ENCODE results near the gene EFS. TPM values are rescaled to one million over a fixed set of nuclear protein-coding genes. Genes with fewer than 3 reads are reported as not detected.

Gene EFS
- total and polyA plus RNA-seq, 8 donors: 3.1 to 20.6 (median 6.2) TPM

DNA sequence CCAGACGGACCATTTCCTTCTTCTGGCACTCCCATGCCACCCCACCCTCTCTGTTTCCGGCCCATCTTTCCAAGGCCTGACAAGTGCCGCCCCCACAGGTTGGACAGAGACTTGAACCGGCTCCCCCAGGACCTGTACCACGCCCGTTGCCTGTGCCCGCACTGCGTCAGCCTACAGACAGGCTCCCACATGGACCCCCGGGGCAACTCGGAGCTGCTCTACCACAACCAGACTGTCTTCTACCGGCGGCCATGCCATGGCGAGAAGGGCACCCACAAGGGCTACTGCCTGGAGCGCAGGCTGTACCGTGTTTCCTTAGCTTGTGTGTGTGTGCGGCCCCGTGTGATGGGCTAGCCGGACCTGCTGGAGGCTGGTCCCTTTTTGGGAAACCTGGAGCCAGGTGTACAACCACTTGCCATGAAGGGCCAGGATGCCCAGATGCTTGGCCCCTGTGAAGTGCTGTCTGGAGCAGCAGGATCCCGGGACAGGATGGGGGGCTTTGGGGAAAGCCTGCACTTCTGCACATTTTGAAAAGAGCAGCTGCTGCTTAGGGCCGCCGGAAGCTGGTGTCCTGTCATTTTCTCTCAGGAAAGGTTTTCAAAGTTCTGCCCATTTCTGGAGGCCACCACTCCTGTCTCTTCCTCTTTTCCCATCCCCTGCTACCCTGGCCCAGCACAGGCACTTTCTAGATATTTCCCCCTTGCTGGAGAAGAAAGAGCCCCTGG is 10.7 kb upstream of the EFS start:
- 86 to 91% (median 90%) methylated on average over 14 to 21 of the region's 21 CpGs for WGBS, 5 donors
- Histone ChIP-seq H3K9me3 (no peaks in the 10 kb centered on the region), H3K27me3 (peaks cover 0 to 10% (median 0%) of the 10 kb centered on the region in 3 donors), H3K27ac (no peak overlapping the region), H3K36me3 (no peaks in the 10 kb centered on the region), H3K4me3 (no peak overlapping the region), H3K4me1 (peaks cover 0 to 10% (median 0%) of the 10 kb centered on the region in 4 donors)
- intact Hi-C loops (cut with DNase I; ENCODE audit: low total_unique reads): no loop called here
- no peak for TF ChIP-seq POLR2AphosphoS5 (IDR thresholded peaks at IDR 0.05)
- no peak for TF ChIP-seq EP300 (IDR thresholded peaks at IDR 0.05)
- TF ChIP-seq POLR2A (IDR thresholded peaks at IDR 0.05): no peak
- TF ChIP-seq, protein P1, sequence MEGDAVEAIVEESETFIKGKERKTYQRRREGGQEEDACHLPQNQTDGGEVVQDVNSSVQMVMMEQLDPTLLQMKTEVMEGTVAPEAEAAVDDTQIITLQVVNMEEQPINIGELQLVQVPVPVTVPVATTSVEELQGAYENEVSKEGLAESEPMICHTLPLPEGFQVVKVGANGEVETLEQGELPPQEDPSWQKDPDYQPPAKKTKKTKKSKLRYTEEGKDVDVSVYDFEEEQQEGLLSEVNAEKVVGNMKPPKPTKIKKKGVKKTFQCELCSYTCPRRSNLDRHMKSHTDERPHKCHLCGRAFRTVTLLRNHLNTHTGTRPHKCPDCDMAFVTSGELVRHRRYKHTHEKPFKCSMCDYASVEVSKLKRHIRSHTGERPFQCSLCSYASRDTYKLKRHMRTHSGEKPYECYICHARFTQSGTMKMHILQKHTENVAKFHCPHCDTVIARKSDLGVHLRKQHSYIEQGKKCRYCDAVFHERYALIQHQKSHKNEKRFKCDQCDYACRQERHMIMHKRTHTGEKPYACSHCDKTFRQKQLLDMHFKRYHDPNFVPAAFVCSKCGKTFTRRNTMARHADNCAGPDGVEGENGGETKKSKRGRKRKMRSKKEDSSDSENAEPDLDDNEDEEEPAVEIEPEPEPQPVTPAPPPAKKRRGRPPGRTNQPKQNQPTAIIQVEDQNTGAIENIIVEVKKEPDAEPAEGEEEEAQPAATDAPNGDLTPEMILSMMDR (IDR thresholded peaks at IDR 0.05): no peak
- no peak for DNase-seq

DNA sequence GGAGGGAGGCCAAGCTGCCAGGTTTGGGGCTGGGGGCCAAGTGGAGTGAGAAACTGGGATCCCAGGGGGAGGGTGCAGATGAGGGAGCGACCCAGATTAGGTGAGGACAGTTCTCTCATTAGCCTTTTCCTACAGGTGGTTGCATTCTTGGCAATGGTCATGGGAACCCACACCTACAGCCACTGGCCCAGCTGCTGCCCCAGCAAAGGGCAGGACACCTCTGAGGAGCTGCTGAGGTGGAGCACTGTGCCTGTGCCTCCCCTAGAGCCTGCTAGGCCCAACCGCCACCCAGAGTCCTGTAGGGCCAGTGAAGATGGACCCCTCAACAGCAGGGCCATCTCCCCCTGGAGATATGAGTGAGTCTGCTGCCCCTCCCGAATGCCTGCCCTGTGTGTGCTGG is 8.1 kb upstream of the EFS start:
- H3K36me3 ChIP-seq: no peaks in the 10 kb centered on the region
- H3K9me3 ChIP-seq: no peaks in the 10 kb centered on the region
- H3K27ac ChIP-seq: no peak overlapping the region
- TF ChIP-seq, protein P1 (IDR thresholded peaks at IDR 0.05): no peak
- no peak overlapping the region for H3K4me3 ChIP-seq
- intact Hi-C loops (cut with DNase I; ENCODE audit: low total_unique reads): loop anchor here (5.0 kb wide), 1 partner anchor 111 kb away; no protein-coding TSS in a partner anchor
- no peaks in the 10 kb centered on the region for H3K27me3 ChIP-seq
- 70 to 92% (median 85%) methylated on average over 3 of the region's 3 CpGs for WGBS, 5 donors
- DNase-seq: no peak
- peaks cover 0 to 10% (median 0%) of the 10 kb centered on the region in 4 donors for H3K4me1 ChIP-seq

DNA sequence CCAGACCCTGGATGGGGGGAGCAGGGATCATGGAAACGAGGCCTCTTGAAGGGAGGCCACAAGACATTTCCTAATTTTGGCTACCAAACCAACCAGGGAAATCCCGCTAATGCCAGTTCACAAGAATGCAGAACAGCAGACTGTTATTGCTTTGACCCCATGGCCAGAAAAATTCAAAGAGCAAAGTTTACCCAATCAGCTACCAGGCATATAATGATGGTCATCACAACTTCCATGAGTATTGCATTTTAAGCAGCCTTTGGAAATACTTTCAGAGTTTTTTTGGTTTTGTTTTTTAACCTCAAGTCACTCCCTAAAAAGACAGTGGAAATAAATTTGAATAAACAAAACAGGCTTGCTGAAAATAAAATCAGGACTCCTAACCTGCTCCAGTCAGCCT is 7.5 kb upstream of the EFS start, which contains the start of gene IL25:
Gene IL25, plus strand, starts transcription at position 301 of the 400 bp plus-strand sequence.
- TF ChIP-seq EP300 (IDR thresholded peaks at IDR 0.05): no peak

DNA sequence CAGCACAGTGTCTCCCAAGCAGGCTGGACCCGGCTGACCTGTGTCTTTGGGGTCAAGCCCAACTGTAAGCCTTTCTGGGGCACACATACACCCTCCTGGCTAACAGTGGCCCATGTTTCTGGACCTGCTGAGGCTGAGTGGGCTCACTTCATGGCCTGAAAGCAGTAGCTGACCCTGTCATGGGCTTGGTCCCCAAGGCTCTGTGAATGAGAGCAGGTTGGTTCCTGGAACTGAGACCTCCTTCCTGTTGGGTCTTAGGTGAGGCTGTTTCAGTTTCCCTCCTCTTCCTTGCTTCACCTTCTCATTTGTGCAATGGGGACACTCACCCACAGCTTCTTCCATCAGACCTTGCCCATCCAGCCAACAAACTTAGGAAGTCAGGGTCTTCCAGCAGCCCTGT is 6.9 kb upstream of the EFS start:
- DNase-seq: no peak
- Histone ChIP-seq H3K9me3 (no peaks in the 10 kb centered on the region), H3K27ac (no peak overlapping the region), H3K4me1 (peaks cover 0 to 11% (median 2%) of the 10 kb centered on the region in 4 donors), H3K4me3 (no peak overlapping the region), H3K27me3 (peaks cover 0 to under 1% (median 0%) of the 10 kb centered on the region in 3 donors), H3K36me3 (no peaks in the 10 kb centered on the region)
- no peak for TF ChIP-seq POLR2A (IDR thresholded peaks at IDR 0.05)
- intact Hi-C loops (cut with DNase I; ENCODE audit: low total_unique reads): loop anchor here (5.0 kb wide), 1 partner anchor 110 kb away; no protein-coding TSS in a partner anchor
- WGBS, 5 donors: 75 to 86% (median 78%) methylated on average over 1 of the region's 1 CpG; no CpG with 5 or more reads in 1 of the 5 donors

More for the DNA sequence above, 7.5 kb upstream of the EFS start, which contains the start of gene IL25:
- Histone ChIP-seq H3K4me3 (no peak within 1 kb of the TSS), H3K27ac (no peak within 1 kb of the TSS), H3K9me3 (no peaks in the 10 kb centered on the region), H3K27me3 (no peaks in the 10 kb centered on the region), H3K36me3 (no peaks in the 10 kb centered on the region), H3K4me1 (peaks cover 0 to 10% (median 0%) of the 10 kb centered on the region in 4 donors)
- 71 to 83% (median 73%) methylated on average over 2 of the region's 2 CpGs for WGBS, 5 donors
- intact Hi-C loops (cut with DNase I; ENCODE audit: low total_unique reads): loop anchor here (5.0 kb wide), 1 partner anchor 110 kb away; no protein-coding TSS in a partner anchor
- DNase-seq: no peak

DNA sequence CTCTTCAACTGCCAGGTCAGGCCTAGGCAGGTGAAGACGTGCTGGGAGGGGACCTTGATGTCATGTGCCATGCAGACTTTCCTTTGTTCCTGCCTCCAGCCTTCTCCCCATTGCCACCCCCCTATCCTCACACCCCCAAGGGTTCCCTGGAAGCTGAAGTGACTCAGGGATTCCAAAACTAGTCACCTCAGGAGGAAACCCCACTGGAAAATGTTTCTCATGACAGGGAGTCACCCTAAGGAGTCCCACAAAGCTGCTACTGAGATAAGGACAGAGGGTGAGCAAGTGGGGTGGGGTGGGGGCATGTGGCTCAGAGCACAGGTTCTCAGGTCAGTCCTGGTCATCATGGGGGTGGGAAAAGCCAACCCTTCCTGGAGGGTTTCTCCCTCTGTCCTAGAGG is 5.2 kb upstream of the EFS start:
- no peaks in the 10 kb centered on the region for H3K9me3 ChIP-seq
- H3K4me3 ChIP-seq: no peak overlapping the region
- H3K27me3 ChIP-seq: peaks cover 0 to 17% (median 10%) of the 10 kb centered on the region in 3 donors
- peaks cover 4 to 23% (median 14%) of the 10 kb centered on the region in 4 donors for H3K4me1 ChIP-seq
- intact Hi-C loops (cut with DNase I; ENCODE audit: low total_unique reads): loop anchor here (5.0 kb wide), 1 partner anchor 108 kb away; no protein-coding TSS in a partner anchor
- TF ChIP-seq POLR2A (IDR thresholded peaks at IDR 0.05): no peak
- TF ChIP-seq, protein P1 (IDR thresholded peaks at IDR 0.05): no peak
- no peak for TF ChIP-seq EP300 (IDR thresholded peaks at IDR 0.05)
- no peak for TF ChIP-seq POLR2AphosphoS5 (IDR thresholded peaks at IDR 0.05)
- DNase-seq: no peak
- no peak overlapping the region for H3K27ac ChIP-seq
- WGBS, 5 donors: 38 to 86% (median 63%) methylated on average over 1 of the region's 1 CpG
- H3K36me3 ChIP-seq: no peaks in the 10 kb centered on the region
